Fibroblast of skin of left quadriceps (primary cell): ENCODE results near the gene PLCH2.

Source experiments
- DNase-seq, 2 experiments: peaks; one replicate each; pipeline ENCODE4 v3.0.0-alpha.2; 2013; ENCODE audit warnings: low read depth in 2 of 2

The PLCH2 gene, protein sequence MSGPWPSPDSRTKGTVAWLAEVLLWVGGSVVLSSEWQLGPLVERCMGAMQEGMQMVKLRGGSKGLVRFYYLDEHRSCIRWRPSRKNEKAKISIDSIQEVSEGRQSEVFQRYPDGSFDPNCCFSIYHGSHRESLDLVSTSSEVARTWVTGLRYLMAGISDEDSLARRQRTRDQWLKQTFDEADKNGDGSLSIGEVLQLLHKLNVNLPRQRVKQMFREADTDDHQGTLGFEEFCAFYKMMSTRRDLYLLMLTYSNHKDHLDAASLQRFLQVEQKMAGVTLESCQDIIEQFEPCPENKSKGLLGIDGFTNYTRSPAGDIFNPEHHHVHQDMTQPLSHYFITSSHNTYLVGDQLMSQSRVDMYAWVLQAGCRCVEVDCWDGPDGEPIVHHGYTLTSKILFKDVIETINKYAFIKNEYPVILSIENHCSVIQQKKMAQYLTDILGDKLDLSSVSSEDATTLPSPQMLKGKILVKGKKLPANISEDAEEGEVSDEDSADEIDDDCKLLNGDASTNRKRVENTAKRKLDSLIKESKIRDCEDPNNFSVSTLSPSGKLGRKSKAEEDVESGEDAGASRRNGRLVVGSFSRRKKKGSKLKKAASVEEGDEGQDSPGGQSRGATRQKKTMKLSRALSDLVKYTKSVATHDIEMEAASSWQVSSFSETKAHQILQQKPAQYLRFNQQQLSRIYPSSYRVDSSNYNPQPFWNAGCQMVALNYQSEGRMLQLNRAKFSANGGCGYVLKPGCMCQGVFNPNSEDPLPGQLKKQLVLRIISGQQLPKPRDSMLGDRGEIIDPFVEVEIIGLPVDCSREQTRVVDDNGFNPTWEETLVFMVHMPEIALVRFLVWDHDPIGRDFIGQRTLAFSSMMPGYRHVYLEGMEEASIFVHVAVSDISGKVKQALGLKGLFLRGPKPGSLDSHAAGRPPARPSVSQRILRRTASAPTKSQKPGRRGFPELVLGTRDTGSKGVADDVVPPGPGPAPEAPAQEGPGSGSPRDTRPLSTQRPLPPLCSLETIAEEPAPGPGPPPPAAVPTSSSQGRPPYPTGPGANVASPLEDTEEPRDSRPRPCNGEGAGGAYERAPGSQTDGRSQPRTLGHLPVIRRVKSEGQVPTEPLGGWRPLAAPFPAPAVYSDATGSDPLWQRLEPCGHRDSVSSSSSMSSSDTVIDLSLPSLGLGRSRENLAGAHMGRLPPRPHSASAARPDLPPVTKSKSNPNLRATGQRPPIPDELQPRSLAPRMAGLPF (N-terminal part only)

GRCh38 chr1:2476061-2476999 lies at the start of gene PLCH2:
Gene PLCH2 (plus strand): TSS chr1:2476289. CDS start chr1:2476589, 300 bp downstream.
- no peak for DNase-seq

DNA sequence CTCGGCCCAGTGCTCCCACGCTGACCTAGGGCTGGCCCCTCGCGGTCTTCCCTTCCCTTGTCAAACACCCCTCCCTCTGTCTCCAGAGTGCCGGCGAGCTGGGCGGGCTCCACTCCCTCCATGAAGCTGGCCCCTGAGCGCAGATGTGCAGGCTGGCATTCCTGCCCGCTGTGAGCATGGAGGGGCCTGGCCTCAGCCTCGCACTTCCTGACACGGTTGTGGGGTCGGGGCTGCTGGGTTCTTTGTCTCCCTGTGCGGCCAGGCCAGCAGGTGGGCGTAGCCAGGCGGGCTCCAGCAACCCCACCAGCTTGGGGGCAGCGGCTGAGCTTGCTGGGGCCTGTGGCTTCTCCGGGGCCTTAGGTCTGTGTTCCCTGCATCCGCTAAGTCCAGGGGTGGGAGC lies 49.5 kb upstream of the PLCH2 start:
- DNase-seq, result no peak

- DNase-seq, result no peak
Measured at GRCh38 chr1:2427051-2427450, 49.0 kb upstream of the PLCH2 start.

DNA sequence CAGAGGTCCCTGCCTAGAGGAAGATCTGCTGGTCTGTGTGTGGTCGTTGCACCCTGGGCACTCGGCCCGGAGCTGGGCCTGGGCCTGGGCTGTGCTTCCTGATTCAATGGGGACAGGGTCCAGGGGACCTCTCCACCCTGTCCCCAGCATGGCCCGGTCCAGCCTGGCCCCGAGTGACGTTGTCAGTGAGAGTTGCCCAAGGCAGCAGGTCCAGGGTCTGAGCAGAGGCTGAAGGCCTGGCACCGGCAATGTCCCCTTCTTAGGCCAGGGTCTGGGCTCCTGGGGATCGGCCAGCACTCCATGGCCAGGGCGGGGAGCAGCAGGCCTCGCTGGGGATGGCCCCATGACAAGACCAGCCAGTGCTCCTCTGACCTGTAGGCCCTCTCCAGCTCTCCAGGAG lies 48.1 kb upstream of the PLCH2 start:
- DNase-seq, result no peak

DNA sequence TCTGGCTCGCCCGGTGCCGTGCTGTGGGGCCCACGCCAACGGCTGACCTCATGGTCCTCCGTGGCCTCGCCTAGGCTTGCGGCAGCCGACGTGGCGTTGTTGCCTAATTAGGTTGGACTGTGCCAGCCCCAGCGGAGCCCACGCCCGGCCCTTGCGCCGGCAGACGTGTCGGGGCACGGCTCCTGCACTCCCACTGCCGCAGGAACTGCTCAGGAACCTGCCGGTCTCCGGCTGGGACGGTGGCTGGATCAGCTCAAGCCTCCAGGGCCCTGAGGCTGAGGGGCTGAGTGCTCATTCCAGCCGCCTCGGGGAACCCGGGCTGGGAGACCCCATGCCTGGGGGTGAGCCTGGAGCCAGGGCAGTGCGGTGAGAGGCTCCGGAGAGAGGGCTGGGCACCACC lies 47.6 kb upstream of the PLCH2 start:
- no peak for DNase-seq

- no peak for DNase-seq
Measured at GRCh38 chr1:2429780-2430591, 46.1 kb upstream of the PLCH2 start.

DNA sequence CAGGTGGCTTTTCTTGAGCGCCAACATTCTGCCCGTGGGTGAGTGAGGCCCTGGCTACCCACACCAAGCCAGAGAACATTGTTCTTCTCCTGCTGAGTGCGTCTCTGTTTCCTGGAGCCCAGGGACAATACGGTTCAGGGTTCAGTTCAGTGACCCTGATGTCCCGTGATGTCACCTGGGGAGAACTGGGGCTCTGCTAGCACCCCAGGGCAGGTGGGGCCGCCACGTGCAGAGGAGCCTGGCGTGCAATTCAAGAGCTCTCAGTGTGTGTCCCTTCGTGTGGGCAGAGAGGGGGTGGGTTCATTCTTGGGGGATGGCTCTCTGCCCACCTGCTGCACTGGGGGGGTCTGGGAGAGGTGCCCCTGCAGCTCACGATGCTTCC lies 45.5 kb upstream of the PLCH2 start:
- no peak for DNase-seq

DNA sequence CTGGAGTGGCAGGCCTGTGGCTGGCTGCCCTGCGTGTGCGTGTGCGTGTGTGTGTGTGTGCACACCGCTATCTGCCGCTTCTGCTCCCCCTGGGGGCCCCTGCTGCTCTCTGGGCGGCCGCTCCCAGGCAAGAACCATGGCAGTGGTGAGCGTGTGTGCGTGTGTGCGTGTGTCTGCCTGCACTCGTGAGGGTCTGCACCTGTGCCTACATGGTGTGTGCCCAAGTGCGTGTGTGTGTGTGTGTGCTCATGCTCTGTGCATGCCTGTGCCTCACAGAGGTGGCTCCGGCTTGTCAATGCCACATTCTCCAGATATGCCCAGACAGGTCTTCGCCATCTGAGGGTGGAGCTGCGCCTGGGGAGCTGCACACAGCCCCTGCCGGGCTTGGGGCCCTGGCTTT lies 45.0 kb upstream of the PLCH2 start:
- no peak for DNase-seq

DNA sequence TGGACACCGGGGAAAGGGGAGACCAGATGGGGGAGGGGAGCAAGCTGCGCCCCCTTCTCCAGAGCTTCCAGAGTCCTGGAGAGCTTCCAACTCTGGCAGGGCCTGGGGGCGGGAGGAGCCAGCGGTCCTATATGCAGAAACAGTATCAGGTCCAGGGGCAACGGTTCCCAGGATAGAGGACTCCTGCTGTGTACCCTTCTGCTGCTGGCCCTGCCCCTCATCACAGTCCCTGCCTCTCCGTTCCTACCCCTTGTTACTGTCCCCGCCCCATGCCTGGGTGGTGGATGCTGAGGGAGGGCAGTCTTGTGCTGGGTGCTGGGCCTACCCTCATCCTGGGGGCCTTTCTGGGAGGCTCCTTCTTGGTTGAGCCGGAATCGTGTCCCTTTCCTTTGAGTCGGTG lies 44.6 kb upstream of the PLCH2 start:
- DNase-seq, result no peak

- DNase-seq, result no peak
Measured at GRCh38 chr1:2432441-2432844, 43.6 kb upstream of the PLCH2 start.

DNA sequence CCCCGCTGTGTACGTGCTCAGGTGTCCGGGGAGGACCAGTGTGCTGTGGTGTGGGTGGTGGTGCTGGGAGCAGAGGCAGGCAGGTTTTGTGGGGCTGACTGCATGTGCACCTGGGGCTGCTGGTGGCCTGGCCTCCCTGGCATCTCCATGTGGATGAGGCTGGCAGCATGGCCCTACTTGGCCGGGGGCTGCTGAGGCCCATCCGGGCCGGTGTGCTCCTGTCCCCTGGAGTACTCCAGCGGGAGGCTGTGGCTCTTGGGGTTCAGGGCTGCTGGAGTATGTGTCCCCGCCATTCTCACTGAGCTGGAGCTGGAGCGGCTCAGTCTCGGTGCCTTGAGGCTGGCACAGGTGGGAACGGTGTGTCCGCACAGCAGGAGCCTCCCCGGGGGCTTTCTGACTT lies 42.9 kb upstream of the PLCH2 start:
- no peak for DNase-seq

- no peak for DNase-seq
Measured at GRCh38 chr1:2433936-2434655, 42.0 kb upstream of the PLCH2 start.

GRCh38 chr1:2435091-2435490 lies 41.0 kb upstream of the PLCH2 start:
- no peak for DNase-seq

GRCh38 chr1:2435746-2436355 lies 40.2 kb upstream of the PLCH2 start:
- no peak for DNase-seq

DNA sequence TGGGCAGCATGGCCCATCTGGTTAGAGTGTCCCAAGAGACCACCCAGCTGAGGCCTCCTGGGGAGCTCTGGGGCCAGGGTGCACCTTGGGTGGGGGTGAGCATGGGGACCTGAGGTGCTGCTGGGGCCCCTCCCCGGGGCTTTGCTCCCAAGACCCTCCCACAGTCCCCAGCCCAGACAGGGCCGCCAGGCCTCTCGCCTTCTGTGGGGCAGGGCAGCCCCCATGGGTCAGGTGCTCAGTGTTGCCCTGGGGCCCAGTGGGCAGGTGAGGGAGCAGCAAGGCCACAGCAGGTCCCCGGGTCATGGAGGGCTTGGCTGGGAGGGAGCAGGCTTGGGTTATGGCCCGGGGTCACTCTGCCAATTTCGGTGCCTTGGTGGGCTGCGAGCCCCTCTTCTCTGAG lies 39.2 kb upstream of the PLCH2 start:
- DNase-seq, result no peak

- no peak for DNase-seq
Measured at GRCh38 chr1:2437617-2438016, 38.5 kb upstream of the PLCH2 start.

DNA sequence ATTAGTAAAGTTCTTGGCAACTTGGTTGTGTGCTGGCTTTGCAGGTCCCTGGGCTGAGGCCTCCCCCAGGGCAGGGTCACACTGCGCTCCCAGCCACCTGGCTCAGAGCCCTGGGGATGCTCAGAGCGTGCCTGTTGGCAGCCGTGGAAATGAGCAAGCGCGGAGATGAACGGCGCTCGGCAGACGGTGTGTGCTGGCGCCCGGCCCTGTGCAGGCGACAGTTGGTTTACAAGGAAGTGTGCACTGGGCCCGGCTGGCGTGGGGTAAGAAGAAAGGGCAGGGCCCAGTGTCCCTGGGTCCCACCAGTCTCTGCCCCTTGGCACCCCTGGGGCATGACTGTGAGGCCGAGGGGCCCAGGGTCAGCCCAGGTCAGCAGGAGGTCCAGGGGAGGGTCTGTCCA lies 38.1 kb upstream of the PLCH2 start:
- no peak for DNase-seq

- DNase-seq, result no peak
Measured at GRCh38 chr1:2438641-2439040, 37.4 kb upstream of the PLCH2 start.

- DNase-seq, result no peak
Measured at GRCh38 chr1:2439369-2439768, 36.7 kb upstream of the PLCH2 start.
